Measurements from ENCODE around the gene GNAS-AS1.
A peak's percentile ranks its signal among the peaks of the same experiment; 100 is the strongest.

- TF ChIP-seq CTCF (IDR thresholded peaks at IDR 0.05) (peak; percentile 59 to 88 (median 85)), POLR2A (IDR thresholded peaks at IDR 0.05) (no peak)
These were observed 19.8 kb upstream of the GNAS-AS1 start for GRCh38 chr20:58870293-58871014.

Measured in thyroid gland (tissue), 4 donors.